Measurements from ENCODE around the gene KCNS3. TPM values are rescaled to one million over a fixed set of nuclear protein-coding genes. Genes with fewer than 3 reads are reported as not detected.

The KCNS3 gene
- total and polyA plus RNA-seq, 2 of the 13 experiments (the other 11 are each of a cell fraction or from before 2014, with no cell fraction given): not detected

DNA sequence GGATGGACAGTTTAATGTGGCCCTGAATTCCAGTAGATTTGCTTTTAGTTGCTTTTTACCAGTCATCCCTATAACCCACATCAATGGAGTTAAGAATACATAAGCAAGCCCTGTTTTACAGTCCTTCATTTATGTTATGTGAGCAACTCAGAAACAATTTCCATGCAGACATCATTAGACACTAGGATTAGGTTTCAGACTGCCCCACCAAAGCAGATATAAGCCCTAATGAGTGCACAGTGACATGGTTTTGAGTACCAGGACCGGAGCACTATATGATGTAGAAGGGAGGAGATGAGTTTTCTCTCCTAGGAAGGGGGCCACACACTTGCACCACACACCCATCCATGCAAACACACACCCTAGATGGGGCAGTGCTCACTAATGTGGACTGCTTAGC, 15.5 kb downstream of the KCNS3 start (continued):
- no peak for TF ChIP-seq TP53 (CRISPR knock-in tag; conservative IDR thresholded peaks at IDR 0.05)
- TF ChIP-seq ARID2 (CRISPR knock-in tag; IDR thresholded peaks at IDR 0.05; ENCODE audit: borderline replicate concordance): no peak
- TF ChIP-seq ZNF530 (CRISPR knock-in tag; IDR thresholded peaks at IDR 0.05; ENCODE audit: low read depth): no peak
- TF ChIP-seq ZNF746 (CRISPR knock-in tag; IDR thresholded peaks at IDR 0.05): no peak
- no peak for TF ChIP-seq GMEB2 (CRISPR knock-in tag; IDR thresholded peaks at IDR 0.05; ENCODE audit: low read depth)
- TF ChIP-seq ZNF251 (CRISPR knock-in tag; IDR thresholded peaks at IDR 0.05): no peak
- TF ChIP-seq MAFF (IDR thresholded peaks at IDR 0.05; ENCODE audit: low read depth, low read length): no peak

DNA sequence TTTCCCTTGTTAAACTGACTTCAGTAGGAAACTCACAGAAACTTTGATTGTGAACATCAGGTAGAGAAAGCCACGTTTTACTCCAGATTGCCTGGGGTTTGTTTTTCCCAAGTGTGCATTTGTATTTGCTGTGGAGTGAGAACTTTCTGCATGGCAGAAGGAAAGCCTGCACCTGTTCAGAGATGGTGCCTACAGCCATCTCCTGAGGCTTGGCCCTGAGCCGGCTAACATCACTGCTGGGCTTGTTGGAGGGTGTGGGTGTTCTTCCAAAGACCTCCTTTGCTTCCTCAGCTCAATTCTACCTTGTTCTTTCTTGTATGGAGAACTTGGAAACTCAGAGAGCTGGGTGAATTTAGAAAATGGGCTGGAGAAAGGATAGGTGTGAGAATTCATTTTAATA, 16.1 kb downstream of the KCNS3 start:
- Histone ChIP-seq H3K4me1 (ENCODE audit: insufficient read depth, low read length) (no peaks in the 10 kb centered on the region), H3K9me3 (ENCODE audit: low read length) (no peaks in the 10 kb centered on the region), H3K27ac (ENCODE audit: extremely low read length, insufficient read depth, low read length) (no peak overlapping the region), H3K4me3 (replicated peaks in 1 of 3; ENCODE audit: insufficient read depth in 1 of 3, low read depth in 2 of 3, low read length in 3 of 3) (no peak overlapping the region), H2AFZ (ENCODE audit: low read length) (no peak overlapping the region), H3K4me2 (ENCODE audit: low read depth, low read length) (no peak overlapping the region), H3K79me2 (ENCODE audit: insufficient read depth, low read length) (no peaks in the 10 kb centered on the region), H4K20me1 (ENCODE audit: insufficient read depth, low read length) (no peaks in the 10 kb centered on the region), H3K27me3 (ENCODE audit: control insufficient read depth in 1 of 2, insufficient read depth in 2 of 2, low read length in 2 of 2) (no peaks in the 10 kb centered on the region), H3K9ac (ENCODE audit: insufficient read depth, low read depth, low read length) (no peak overlapping the region), H3K36me3 (replicated peaks in 1 of 2; ENCODE audit: control insufficient read depth in 1 of 2, insufficient read depth in 2 of 2, low read length in 2 of 2) (no peaks in the 10 kb centered on the region)
- DNase-seq (ENCODE audit: low spot score) (no peak), FAIRE-seq (no peak), ATAC-seq (no peak)
- ChIA-PET CTCF (ENCODE audit: low intra/inter-chr PET ratio, low total read pairs) (no interaction called here), POLR2A (no interaction called here)
- BruUV-seq (replicated peaks): no TSS peak
- TF ChIP-seq FOXA3 (CRISPR knock-in tag; IDR thresholded peaks at IDR 0.05) (no peak), GABPA (IDR thresholded peaks at IDR 0.05; ENCODE audit: low read depth, low read length) (no peak), GABPA (CRISPR knock-in tag; IDR thresholded peaks at IDR 0.05; ENCODE audit: low read depth) (no peak), JUNB (CRISPR knock-in tag; IDR thresholded peaks at IDR 0.05; ENCODE audit: borderline replicate concordance) (no peak), ZNF282 (IDR thresholded peaks at IDR 0.05; ENCODE audit: partially characterized antibody) (no peak), POLR2A (IDR thresholded peaks at IDR 0.05; ENCODE audit: insufficient read depth in 1 of 2, low read depth in 2 of 2, low read length in 2 of 2) (no peak), TBL1XR1 (IDR thresholded peaks at IDR 0.05; ENCODE audit: borderline replicate concordance, low read length, partially characterized antibody) (no peak)
- TF ChIP-seq, protein P1, sequence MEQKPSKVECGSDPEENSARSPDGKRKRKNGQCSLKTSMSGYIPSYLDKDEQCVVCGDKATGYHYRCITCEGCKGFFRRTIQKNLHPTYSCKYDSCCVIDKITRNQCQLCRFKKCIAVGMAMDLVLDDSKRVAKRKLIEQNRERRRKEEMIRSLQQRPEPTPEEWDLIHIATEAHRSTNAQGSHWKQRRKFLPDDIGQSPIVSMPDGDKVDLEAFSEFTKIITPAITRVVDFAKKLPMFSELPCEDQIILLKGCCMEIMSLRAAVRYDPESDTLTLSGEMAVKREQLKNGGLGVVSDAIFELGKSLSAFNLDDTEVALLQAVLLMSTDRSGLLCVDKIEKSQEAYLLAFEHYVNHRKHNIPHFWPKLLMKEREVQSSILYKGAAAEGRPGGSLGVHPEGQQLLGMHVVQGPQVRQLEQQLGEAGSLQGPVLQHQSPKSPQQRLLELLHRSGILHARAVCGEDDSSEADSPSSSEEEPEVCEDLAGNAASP (CRISPR knock-in tag; IDR thresholded peaks at IDR 0.05; ENCODE audit: borderline replicate concordance): no peak
- TF ChIP-seq, protein P2, sequence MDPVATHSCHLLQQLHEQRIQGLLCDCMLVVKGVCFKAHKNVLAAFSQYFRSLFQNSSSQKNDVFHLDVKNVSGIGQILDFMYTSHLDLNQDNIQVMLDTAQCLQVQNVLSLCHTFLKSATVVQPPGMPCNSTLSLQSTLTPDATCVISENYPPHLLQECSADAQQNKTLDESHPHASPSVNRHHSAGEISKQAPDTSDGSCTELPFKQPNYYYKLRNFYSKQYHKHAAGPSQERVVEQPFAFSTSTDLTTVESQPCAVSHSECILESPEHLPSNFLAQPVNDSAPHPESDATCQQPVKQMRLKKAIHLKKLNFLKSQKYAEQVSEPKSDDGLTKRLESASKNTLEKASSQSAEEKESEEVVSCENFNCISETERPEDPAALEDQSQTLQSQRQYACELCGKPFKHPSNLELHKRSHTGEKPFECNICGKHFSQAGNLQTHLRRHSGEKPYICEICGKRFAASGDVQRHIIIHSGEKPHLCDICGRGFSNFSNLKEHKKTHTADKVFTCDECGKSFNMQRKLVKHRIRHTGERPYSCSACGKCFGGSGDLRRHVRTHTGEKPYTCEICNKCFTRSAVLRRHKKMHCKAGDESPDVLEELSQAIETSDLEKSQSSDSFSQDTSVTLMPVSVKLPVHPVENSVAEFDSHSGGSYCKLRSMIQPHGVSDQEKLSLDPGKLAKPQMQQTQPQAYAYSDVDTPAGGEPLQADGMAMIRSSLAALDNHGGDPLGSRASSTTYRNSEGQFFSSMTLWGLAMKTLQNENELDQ (CRISPR knock-in tag; IDR thresholded peaks at IDR 0.05; ENCODE audit: borderline replicate concordance): no peak
- in situ Hi-C loops (cut with HindIII; ENCODE audit: extremely low pct_ligation_motif_present, low pct_unique_long_range_greater_than_20kb) (no loop called here), intact Hi-C loops (cut with micrococcal nuclease; ENCODE audit: unreplicated experiment) (no loop called here)
- 4% methylated on average over 2 of the region's 2 CpGs for WGBS (ENCODE audit: low lambda C conversion rate)
